ENCODE results near the gene YIF1A. TPM values are rescaled to one million over a fixed set of nuclear protein-coding genes. Genes with fewer than 3 reads are reported as not detected.
A peak's percentile ranks its signal among the peaks of the same experiment; 100 is the strongest.

YIF1A gene
- total RNA-seq, 1 donor from 2014 or later, result 115 TPM

GRCh38 chr11:66291706-66292542, 3.0 kb upstream of the YIF1A start, which contains the start of gene TMEM151A:
Gene TMEM151A (plus strand): TSS chr11:66291894. CDS start chr11:66292014, 120 bp downstream.
- peaks cover 25% of the 10 kb centered on the region for H3K27me3 Mint-ChIP-seq (ENCODE audit: unreplicated experiment)
- peak; percentile 47 for DNase-seq
- no peak for TF ChIP-seq CTCF (IDR thresholded peaks at IDR 0.05; ENCODE audit: partially characterized antibody, unreplicated experiment)
- peaks cover 26% of the 10 kb centered on the region for H3K4me1 Mint-ChIP-seq (ENCODE audit: low read depth, unreplicated experiment)
- H3K27ac Mint-ChIP-seq (ENCODE audit: unreplicated experiment), result peak within 1 kb of the TSS; percentile 98
- no peaks in the 10 kb centered on the region for H3K36me3 Mint-ChIP-seq (ENCODE audit: unreplicated experiment)
- peak within 1 kb of the TSS; percentile 95 for H3K4me3 Mint-ChIP-seq (ENCODE audit: unreplicated experiment)
- peaks cover 24% of the 10 kb centered on the region for H3K9me3 Mint-ChIP-seq (ENCODE audit: unreplicated experiment)

- peaks cover 28% of the 10 kb centered on the region for H3K4me1 Mint-ChIP-seq (ENCODE audit: low read depth, unreplicated experiment)
- H3K27ac Mint-ChIP-seq (ENCODE audit: unreplicated experiment), result no peak overlapping the region
- H3K36me3 Mint-ChIP-seq (ENCODE audit: unreplicated experiment), result no peaks in the 10 kb centered on the region
- peaks cover 25% of the 10 kb centered on the region for H3K27me3 Mint-ChIP-seq (ENCODE audit: unreplicated experiment)
- H3K4me3 Mint-ChIP-seq (ENCODE audit: unreplicated experiment), result peak overlapping the region; percentile 95
- TF ChIP-seq CTCF (IDR thresholded peaks at IDR 0.05; ENCODE audit: partially characterized antibody, unreplicated experiment), result no peak
- H3K9me3 Mint-ChIP-seq (ENCODE audit: unreplicated experiment), result peaks cover 25% of the 10 kb centered on the region
- DNase-seq, result no peak
Measured at GRCh38 chr11:66291303-66291705, 2.4 kb upstream of the YIF1A start.

- TF ChIP-seq CTCF (IDR thresholded peaks at IDR 0.05; ENCODE audit: partially characterized antibody, unreplicated experiment), result no peak
- peak overlapping the region; percentile 98 for H3K27ac Mint-ChIP-seq (ENCODE audit: unreplicated experiment)
Measured at GRCh38 chr11:66290330-66290621, 1.3 kb upstream of the YIF1A start.

GRCh38 chr11:66289548-66290329, 796 bp upstream of the YIF1A start:
- no peaks in the 10 kb centered on the region for H3K36me3 Mint-ChIP-seq (ENCODE audit: unreplicated experiment)
- H3K27ac Mint-ChIP-seq (ENCODE audit: unreplicated experiment), result peak overlapping the region; percentile 98
- peaks cover 29% of the 10 kb centered on the region for H3K27me3 Mint-ChIP-seq (ENCODE audit: unreplicated experiment)
- peak overlapping the region; percentile 95 for H3K4me3 Mint-ChIP-seq (ENCODE audit: unreplicated experiment)
- no peak for TF ChIP-seq CTCF (IDR thresholded peaks at IDR 0.05; ENCODE audit: partially characterized antibody, unreplicated experiment)
- peaks cover 34% of the 10 kb centered on the region for H3K4me1 Mint-ChIP-seq (ENCODE audit: low read depth, unreplicated experiment)
- no peak for DNase-seq
- peaks cover 22% of the 10 kb centered on the region for H3K9me3 Mint-ChIP-seq (ENCODE audit: unreplicated experiment)

More at GRCh38 chr11:66290330-66290621, 1.3 kb upstream of the YIF1A start:
- H3K27me3 Mint-ChIP-seq (ENCODE audit: unreplicated experiment), result peaks cover 29% of the 10 kb centered on the region
- H3K9me3 Mint-ChIP-seq (ENCODE audit: unreplicated experiment), result peaks cover 22% of the 10 kb centered on the region
- DNase-seq, result no peak
- peaks cover 32% of the 10 kb centered on the region for H3K4me1 Mint-ChIP-seq (ENCODE audit: low read depth, unreplicated experiment)
- H3K36me3 Mint-ChIP-seq (ENCODE audit: unreplicated experiment), result no peaks in the 10 kb centered on the region
- H3K4me3 Mint-ChIP-seq (ENCODE audit: unreplicated experiment), result peak overlapping the region; percentile 95

Measured in glutamatergic neuron (in vitro differentiated cells).